Activated CD4-positive, alpha-beta memory T cell treated with anti-CD3 and anti-CD28 coated beads for 36 hours (primary cell): ENCODE data around the gene ING5. TPM values are rescaled to one million over a fixed set of nuclear protein-coding genes. Genes with fewer than 3 reads are reported as not detected.
A peak's percentile ranks its signal among the peaks of the same experiment; 100 is the strongest.

Source experiments
- CTCF ChIA-PET: fragments of 350-600 bp; sonication (Branson Sonifier 250); formaldehyde crosslinking; loops from one replicate; lab custom pipeline; 2021; ENCODE audit warnings: antibody characterized with exemption, inconsistent platforms; lab: Charles Lee
- POLR2A ChIA-PET: fragments of 350-600 bp; sonication (Branson Sonifier 250); formaldehyde crosslinking; loops from one replicate; lab custom pipeline; 2021; ENCODE audit warnings: antibody characterized with exemption; lab: Charles Lee
- DNase-seq: peaks from one replicate; pipeline ENCODE4 v3.0.0-alpha.2; 2020
- H3K27ac Mint-ChIP-seq: one replicate; pipeline ENCODE4 v1.8.0; 2021; ENCODE audit warnings: mixed read lengths
- H3K27me3 Mint-ChIP-seq: one replicate; pipeline ENCODE4 v1.8.0; 2021; ENCODE audit warnings: mixed read lengths
- H3K36me3 Mint-ChIP-seq: one replicate; pipeline ENCODE4 v1.8.0; 2021; ENCODE audit warnings: mixed read lengths
- H3K4me1 Mint-ChIP-seq: one replicate; pipeline ENCODE4 v1.8.0; 2021; ENCODE audit warnings: low read depth, mixed read lengths
- H3K4me3 Mint-ChIP-seq: one replicate; pipeline ENCODE4 v1.8.0; 2021; ENCODE audit warnings: mild to moderate bottlenecking, mixed read lengths
- H3K9me3 Mint-ChIP-seq: one replicate; pipeline ENCODE4 v1.8.0; 2021; ENCODE audit warnings: mixed read lengths
- intact Hi-C: fragments of 100-400 bp; cut with micrococcal nuclease; formaldehyde crosslinking; loops from one replicate; pipeline ENCODE4 v1.15.1; 2023
- total RNA-seq, 2 experiments: library from RNA; stranded (reverse); gene quantifications; one replicate each; pipeline ENCODE4 v1.2.3, GENCODE V29; 2021

ING5 gene
- total RNA-seq, 2 experiments from 2014 or later = 35.7 to 36.6 TPM

DNA sequence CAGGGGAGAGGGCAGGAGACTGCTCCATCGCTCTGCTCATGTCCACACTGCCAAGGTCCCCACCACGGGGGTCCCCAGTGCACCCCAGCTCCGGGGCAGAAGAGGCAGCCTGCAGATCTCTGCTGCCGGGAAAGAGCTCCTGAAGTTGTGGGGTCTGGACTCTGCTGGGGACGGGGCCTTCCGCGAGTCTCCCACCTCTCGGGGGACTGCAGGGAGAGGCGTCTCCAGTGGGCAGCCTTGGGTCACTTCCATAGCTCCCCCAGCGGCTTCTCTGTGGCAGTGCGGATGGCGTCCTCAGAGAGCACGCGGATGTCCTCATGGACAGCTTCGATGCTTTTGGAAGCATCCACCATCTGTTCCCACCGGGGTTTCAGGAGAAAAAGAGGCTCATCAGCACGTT is 26.0 kb upstream of the ING5 start:
- DNase-seq = no peak
- no peaks in the 10 kb centered on the region for H3K27me3 Mint-ChIP-seq
- no peak overlapping the region for H3K4me3 Mint-ChIP-seq
- peaks cover 29% of the 10 kb centered on the region for H3K36me3 Mint-ChIP-seq
- no peaks in the 10 kb centered on the region for H3K9me3 Mint-ChIP-seq
- H3K4me1 Mint-ChIP-seq = peaks cover 2% of the 10 kb centered on the region
- POLR2A ChIA-PET = interaction anchor here (0.6 kb wide), 1 partner anchor 621 kb away, joined by 3 read pairs; no protein-coding TSS in a partner anchor
- intact Hi-C loops = no loop called here
- CTCF ChIA-PET = no interaction called here
- no peak overlapping the region for H3K27ac Mint-ChIP-seq

DNA sequence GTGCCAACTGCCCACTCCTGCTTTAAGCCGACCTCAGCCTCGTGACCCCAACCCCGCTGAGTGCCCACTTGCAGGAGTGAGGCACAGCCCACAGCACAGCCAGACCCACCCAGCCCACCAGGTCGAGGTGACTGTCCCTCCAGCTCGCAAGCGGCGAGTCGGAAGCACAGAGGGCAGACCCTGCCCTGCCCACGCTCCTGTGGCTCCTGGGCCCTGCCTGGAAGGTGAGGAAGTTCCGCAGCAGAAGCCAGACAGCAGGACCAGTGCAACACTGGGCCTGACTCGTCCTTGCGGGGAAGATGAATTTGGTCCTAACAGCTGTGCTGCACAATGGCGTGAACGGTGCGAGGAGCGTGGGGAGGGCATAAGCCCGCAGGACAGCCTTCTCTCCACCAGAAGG is 25.2 kb upstream of the ING5 start:
- intact Hi-C loops = no loop called here
- H3K4me3 Mint-ChIP-seq = no peak overlapping the region
- no peak overlapping the region for H3K27ac Mint-ChIP-seq
- peaks cover 2% of the 10 kb centered on the region for H3K4me1 Mint-ChIP-seq
- no peaks in the 10 kb centered on the region for H3K27me3 Mint-ChIP-seq
- H3K9me3 Mint-ChIP-seq = no peaks in the 10 kb centered on the region
- peaks cover 30% of the 10 kb centered on the region for H3K36me3 Mint-ChIP-seq
- CTCF ChIA-PET = no interaction called here
- POLR2A ChIA-PET = interaction anchor here (1.0 kb wide), 1 partner anchor 10 kb away, joined by 3 read pairs; the partner anchor contains the start of gene DTYMK
- DNase-seq = no peak

DNA sequence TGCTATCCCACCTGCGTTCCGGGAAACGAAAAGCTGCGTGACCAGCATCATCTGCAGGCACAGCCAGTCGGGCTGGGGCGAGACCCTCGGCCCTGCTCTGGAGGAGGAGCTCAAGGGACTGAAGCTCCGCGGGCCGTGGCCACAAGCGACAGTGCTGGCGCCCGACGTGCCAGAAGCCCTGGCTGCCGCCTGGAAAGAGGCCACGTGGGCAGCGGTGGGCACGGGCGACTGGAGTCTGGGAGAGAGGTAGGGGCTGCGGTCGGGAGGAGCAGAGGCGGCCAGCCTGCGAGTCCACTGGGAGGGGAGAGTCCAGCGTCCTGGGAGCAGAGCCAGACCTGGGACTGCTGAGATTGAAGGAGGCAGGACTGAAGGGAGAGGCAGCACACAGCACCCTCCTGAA is 24.4 kb upstream of the ING5 start:
- POLR2A ChIA-PET = interaction anchor here (1.0 kb wide), 1 partner anchor 9 kb away, joined by 3 read pairs; the partner anchor contains the start of gene DTYMK

DNA sequence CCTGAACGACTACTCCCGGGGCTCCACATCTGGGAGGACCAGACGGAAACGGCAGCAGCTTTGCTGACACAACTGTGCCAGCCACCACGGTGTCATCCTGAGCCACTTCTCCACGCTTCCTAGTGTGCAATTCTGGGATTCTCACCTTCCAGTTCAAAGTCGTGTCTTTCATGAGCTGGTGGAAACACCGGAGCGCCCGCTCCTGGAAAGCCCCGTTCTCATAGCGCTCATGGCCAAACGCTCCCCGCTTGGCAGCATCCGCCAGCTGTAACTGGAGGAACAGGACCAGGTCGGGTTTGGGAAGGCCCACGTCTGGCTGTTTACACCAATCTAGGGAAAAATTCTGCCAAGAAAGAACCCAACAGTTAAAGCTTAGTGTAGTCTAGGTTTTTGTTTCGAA is 23.5 kb upstream of the ING5 start:
- H3K27ac Mint-ChIP-seq = no peak overlapping the region
- peaks cover 39% of the 10 kb centered on the region for H3K36me3 Mint-ChIP-seq
- intact Hi-C loops = no loop called here
- H3K27me3 Mint-ChIP-seq = no peaks in the 10 kb centered on the region
- H3K9me3 Mint-ChIP-seq = no peaks in the 10 kb centered on the region
- ChIA-PET POLR2A (interaction anchor here (1.7 kb wide), 1 partner anchor 11 kb away, joined by 3 read pairs; no protein-coding TSS in a partner anchor), CTCF (no interaction called here)
- H3K4me3 Mint-ChIP-seq = no peak overlapping the region
- peaks cover 6% of the 10 kb centered on the region for H3K4me1 Mint-ChIP-seq
- DNase-seq = no peak

More for the DNA sequence above, 24.4 kb upstream of the ING5 start:
- H3K36me3 Mint-ChIP-seq = peaks cover 35% of the 10 kb centered on the region
- H3K27ac Mint-ChIP-seq = no peak overlapping the region
- no peaks in the 10 kb centered on the region for H3K9me3 Mint-ChIP-seq
- DNase-seq = no peak
- no peak overlapping the region for H3K4me3 Mint-ChIP-seq
- CTCF ChIA-PET = no interaction called here
- intact Hi-C loops = no loop called here
- H3K27me3 Mint-ChIP-seq = no peaks in the 10 kb centered on the region
- H3K4me1 Mint-ChIP-seq = peaks cover 2% of the 10 kb centered on the region

DNA sequence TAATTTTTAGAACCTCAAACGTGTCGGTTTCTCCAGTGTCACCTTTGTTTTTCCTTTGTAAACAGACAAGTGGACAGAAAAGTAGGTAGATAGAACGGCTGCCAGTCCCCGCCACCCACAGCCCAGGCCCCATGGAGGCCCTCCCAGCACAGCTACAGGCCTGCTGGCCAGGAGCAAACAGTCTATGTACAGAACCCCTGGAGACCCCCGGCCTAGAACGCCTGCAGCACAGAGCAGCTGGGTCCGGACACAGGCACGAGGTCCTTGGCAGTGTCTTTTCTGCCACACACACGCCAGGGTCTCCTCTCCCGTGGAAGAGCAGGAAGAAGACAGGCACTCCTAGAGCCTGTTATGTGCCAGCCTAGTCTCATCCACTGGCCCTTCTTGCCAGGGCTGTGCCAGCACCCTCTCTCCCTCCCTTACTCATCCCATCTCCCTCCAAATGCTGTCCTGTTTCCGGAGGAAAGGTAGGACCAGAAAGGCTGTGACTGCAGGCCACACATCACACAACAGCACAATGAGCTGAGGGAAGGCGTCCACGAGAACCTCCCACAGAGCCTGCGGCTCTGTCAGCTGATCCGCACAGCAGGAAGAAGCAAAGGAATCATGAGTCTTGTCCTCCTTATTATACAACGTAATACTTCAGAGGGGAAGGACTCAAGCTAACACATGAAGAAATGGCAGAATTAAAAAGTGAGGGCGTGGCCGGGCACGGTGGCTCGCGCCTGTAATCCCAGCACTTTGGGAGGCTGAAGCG is 22.9 kb upstream of the ING5 start:
- H3K36me3 Mint-ChIP-seq = peaks cover 39% of the 10 kb centered on the region
- no peaks in the 10 kb centered on the region for H3K9me3 Mint-ChIP-seq
- H3K27me3 Mint-ChIP-seq = no peaks in the 10 kb centered on the region
- CTCF ChIA-PET = no interaction called here
- no peak overlapping the region for H3K4me3 Mint-ChIP-seq
- intact Hi-C loops = no loop called here
- DNase-seq = no peak
- POLR2A ChIA-PET = interaction anchor here (0.6 to 1.7 kb wide), 2 partner anchors 10 to 28 kb away, joined by 3 read pairs; no protein-coding TSS in a partner anchor
- peaks cover 6% of the 10 kb centered on the region for H3K4me1 Mint-ChIP-seq
- no peak overlapping the region for H3K27ac Mint-ChIP-seq

DNA sequence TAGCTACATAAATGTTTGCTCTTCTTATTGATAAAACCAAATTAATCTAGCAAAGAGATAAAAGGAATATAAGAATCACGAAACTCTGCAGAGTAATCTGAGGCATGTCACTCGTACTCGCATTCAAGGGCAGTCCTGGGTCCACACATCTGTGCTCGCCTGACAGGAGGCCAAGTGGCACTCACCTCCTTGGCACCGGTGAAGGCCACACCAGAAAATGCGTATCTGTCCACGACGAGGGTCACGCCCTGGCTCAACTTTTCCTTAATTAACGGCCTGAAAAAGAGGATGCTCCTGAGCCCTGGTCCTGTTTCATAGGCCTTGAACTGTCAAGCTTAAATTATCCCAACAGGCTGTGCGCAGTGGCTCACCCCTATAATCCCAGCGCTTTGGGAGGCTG is 21.8 kb upstream of the ING5 start:
- CTCF ChIA-PET = no interaction called here
- H3K36me3 Mint-ChIP-seq = peaks cover 47% of the 10 kb centered on the region
- intact Hi-C loops = no loop called here

DNA sequence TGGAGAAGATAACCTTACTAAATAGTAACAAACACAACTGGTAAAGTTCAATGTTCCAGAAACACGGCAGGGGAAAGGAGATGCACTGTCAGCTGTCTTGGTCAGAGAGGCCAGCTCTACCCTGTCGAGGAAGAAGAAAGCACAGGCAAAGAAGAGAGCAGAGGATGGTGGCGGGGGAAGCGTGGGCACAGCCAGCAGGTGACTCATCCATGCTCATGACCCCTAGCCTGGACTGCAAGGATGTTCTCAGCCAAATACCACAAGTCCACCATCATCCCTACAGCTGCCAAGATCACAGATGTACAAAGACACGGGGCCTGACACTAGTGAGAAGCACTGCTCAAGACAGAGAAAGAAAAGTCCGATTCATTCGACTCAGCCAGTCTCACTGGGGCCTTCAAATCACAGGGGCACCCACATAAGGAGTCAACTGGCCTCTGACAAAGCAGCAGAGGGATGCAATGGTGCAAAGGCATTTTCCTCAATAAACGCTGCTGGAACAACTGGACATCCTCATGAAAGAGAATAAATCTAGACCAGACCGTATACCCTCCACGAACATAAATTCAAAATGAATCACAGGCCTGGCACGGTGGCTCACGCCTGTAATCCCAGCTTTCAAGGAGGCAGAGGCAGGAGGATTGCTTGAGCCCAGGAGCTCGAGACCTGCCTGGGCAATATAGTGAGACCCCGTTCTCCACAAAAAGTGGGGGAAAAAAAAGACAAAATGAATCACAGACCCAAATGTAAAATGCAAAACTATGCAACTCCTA is 20.8 kb upstream of the ING5 start:
- ChIA-PET CTCF (no interaction called here), POLR2A (interaction anchor here (0.7 kb wide), 1 partner anchor 827 kb away, joined by 3 read pairs; no protein-coding TSS in a partner anchor)
- no peak overlapping the region for H3K4me3 Mint-ChIP-seq
- no peaks in the 10 kb centered on the region for H3K9me3 Mint-ChIP-seq
- intact Hi-C loops = no loop called here
- H3K27ac Mint-ChIP-seq = no peak overlapping the region
- H3K4me1 Mint-ChIP-seq = peaks cover 18% of the 10 kb centered on the region
- H3K36me3 Mint-ChIP-seq = peaks cover 47% of the 10 kb centered on the region
- H3K27me3 Mint-ChIP-seq = no peaks in the 10 kb centered on the region
- DNase-seq = no peak

More for the DNA sequence above, 21.8 kb upstream of the ING5 start:
- Mint-ChIP-seq H3K9me3 (no peaks in the 10 kb centered on the region), H3K4me1 (peaks cover 11% of the 10 kb centered on the region), H3K27me3 (no peaks in the 10 kb centered on the region), H3K27ac (no peak overlapping the region), H3K4me3 (no peak overlapping the region)
- POLR2A ChIA-PET = no interaction called here
- DNase-seq = no peak

DNA sequence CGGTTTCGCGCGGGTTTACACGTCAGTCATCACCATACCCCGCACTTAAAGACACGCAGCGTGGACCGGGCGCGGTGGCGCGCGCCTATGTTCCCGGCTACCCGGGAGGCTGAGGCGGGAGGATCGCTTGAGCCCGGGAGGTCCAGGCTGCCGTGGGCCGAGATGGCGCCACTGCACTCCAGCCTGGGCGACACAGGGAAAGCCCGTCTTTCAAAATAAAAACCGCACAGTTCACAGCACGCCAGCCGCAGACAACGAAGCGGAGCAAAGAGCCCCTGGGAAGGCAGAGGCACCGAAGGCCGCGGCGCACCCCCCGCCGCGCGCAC is 15.6 kb upstream of the ING5 start:
- CTCF ChIA-PET = interaction anchor here (0.7 to 3.9 kb wide), 7 partner anchors 14 to 192 kb away, joined by 3 to 40 read pairs (median 3); partner anchors contain the start of gene ING5
- intact Hi-C loops = loop anchor here (1.0 to 5.0 kb wide), 7 partner anchors 15 to 369 kb away; partner anchors contain the start of genes D2HGDH, FARP2, HDLBP and SEPTIN2
- Mint-ChIP-seq H3K36me3 (peaks cover 30% of the 10 kb centered on the region), H3K9me3 (no peaks in the 10 kb centered on the region), H3K4me3 (peak overlapping the region; percentile 98), H3K27ac (peak overlapping the region; percentile 68), H3K27me3 (no peaks in the 10 kb centered on the region), H3K4me1 (peaks cover 27% of the 10 kb centered on the region)
- POLR2A ChIA-PET = interaction anchor here (0.7 to 4.1 kb wide), 10 partner anchors 9 to 370 kb away, joined by 3 to 53 read pairs (median 4); partner anchors contain the start of genes ATG4B, ING5 and THAP4
- no peak for DNase-seq

DNA sequence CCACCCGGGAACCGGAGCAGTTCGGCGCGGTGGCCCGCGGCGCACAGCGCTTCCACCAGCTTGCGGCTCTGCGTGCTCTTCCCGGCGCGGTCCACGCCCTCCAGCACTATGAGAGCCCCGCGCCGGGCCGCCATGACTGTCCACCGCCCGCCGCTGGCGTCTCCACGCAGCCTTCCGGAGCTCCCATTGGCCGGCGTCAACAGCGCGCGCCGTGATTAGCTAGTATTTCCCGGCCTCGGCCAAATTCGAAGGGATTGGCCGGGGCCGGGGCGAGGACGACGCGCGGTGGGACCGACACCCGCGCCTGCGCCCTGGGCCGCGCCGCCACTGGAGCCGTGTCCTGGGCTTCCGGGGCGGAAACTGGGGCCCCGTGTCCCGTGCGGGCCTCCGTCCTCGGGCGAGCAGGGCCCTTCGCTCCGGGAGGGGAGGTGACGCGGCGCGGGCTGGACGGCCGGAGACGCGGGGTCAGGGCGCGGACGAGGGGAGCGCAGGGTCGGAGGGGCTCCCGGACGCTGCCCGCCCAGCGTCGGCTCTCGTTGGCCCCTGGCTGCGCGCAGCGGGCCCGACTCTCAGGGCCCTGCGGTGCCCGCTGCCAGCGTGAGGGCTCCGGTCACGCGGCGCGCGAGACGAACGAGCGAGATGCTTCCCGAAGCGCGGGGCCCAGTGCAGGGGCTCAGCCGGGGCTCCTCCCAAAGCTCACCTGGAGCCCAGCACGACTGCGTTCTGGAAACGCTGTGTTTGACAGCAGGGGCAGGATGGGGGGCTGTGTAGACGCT is 15.0 kb upstream of the ING5 start, which contains the start of gene DTYMK:
Gene DTYMK (minus strand): TSS at position 166 of the 776 bp plus-strand sequence. CDS start 32 bp downstream, at position 134.
- H3K27ac Mint-ChIP-seq = peak within 1 kb of the TSS; percentile 93
- peaks cover 27% of the 10 kb centered on the region for H3K4me1 Mint-ChIP-seq
- H3K4me3 Mint-ChIP-seq = peak within 1 kb of the TSS; percentile 98
- H3K36me3 Mint-ChIP-seq = peaks cover 27% of the 10 kb centered on the region
- H3K27me3 Mint-ChIP-seq = no peaks in the 10 kb centered on the region
- H3K9me3 Mint-ChIP-seq = no peaks in the 10 kb centered on the region
- DNase-seq = peak; percentile 97
- ChIA-PET CTCF (interaction anchor here (0.6 to 3.9 kb wide), 10 partner anchors 14 to 506 kb away, joined by 3 to 40 read pairs (median 3); partner anchors contain the start of gene ING5), POLR2A (interaction anchor here (0.6 to 4.1 kb wide), 11 partner anchors 10 to 370 kb away, joined by 3 to 53 read pairs (median 3); partner anchors contain the start of genes ATG4B, ING5 and THAP4)
- intact Hi-C loops = loop anchor here (1.0 to 5.0 kb wide), 7 partner anchors 14 to 370 kb away; partner anchors contain the start of genes D2HGDH, FARP2, HDLBP and SEPTIN2

DNA sequence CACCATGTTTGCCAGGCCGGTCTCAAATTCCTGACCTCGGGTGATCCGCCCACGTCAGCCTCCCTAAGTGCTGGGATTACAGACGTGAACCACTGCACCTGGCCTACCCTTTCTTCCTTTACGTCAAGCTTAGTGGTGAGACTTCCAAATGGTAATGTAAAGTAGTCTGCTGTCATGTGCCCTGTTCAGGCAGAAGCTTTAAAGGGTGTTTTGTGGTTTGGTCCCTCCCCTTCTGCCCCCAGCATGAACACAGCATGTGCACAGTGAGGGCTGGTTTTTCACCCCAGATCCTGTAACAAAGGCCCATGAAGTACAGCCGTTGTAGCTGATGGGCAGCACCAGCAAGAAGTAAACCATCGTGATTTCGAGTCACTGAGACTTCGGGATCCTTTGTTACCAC is 12.5 kb upstream of the ING5 start:
- peak overlapping the region; percentile 23 for H3K4me3 Mint-ChIP-seq
- H3K9me3 Mint-ChIP-seq = no peaks in the 10 kb centered on the region
- no peaks in the 10 kb centered on the region for H3K27me3 Mint-ChIP-seq
- intact Hi-C loops = loop anchor here (5.0 kb wide), 2 partner anchors 332 to 372 kb away; partner anchors contain the start of genes FARP2, HDLBP and SEPTIN2
- H3K36me3 Mint-ChIP-seq = peaks cover 21% of the 10 kb centered on the region
- DNase-seq = peak; percentile 28
- POLR2A ChIA-PET = interaction anchor here (1.6 to 4.1 kb wide), 3 partner anchors 9 to 13 kb away, joined by 3 to 53 read pairs (median 15); partner anchors contain the start of gene ING5
- CTCF ChIA-PET = interaction anchor here (1.6 to 3.9 kb wide), 4 partner anchors 11 to 189 kb away, joined by 3 to 40 read pairs (median 6); partner anchors contain the start of genes ATG4B and ING5
- H3K27ac Mint-ChIP-seq = peak overlapping the region; percentile 60
- peaks cover 24% of the 10 kb centered on the region for H3K4me1 Mint-ChIP-seq

DNA sequence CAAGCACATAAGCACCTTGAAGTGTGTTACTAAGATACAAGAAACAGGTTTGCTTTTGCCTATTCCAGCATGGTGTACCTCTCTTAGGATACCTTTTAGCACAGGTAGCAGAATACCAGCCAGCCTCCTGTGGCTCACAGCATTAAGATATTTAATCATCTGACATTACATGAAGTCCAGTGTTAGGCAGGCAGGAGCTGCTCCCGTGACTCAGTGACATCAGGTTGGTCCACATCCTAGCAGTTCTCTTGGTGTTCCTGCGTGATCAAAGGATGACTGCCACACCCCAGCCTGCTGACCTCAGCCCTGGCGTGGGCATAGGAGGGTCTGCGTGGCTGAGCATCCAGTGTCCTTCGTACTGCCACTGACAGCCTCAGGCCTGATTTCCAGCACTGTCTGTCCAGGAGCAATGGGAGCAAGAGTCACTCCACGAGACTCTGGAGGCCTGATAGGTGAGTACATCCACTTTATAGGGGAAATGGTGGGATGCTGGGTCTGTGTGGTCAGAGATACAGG is 11.6 kb upstream of the ING5 start:
- H3K36me3 Mint-ChIP-seq = peaks cover 15% of the 10 kb centered on the region
- intact Hi-C loops = no loop called here
- H3K9me3 Mint-ChIP-seq = no peaks in the 10 kb centered on the region
- no peak overlapping the region for H3K27ac Mint-ChIP-seq
- peaks cover 20% of the 10 kb centered on the region for H3K4me1 Mint-ChIP-seq
- DNase-seq = no peak
- no peaks in the 10 kb centered on the region for H3K27me3 Mint-ChIP-seq
- no peak overlapping the region for H3K4me3 Mint-ChIP-seq
- POLR2A ChIA-PET = no interaction called here
- CTCF ChIA-PET = interaction anchor here (0.7 kb wide), 1 partner anchor 47 kb away, joined by 3 read pairs; no protein-coding TSS in a partner anchor
